NCI-H510A treated with DMSO at 0.1 percent for 48 hours (cell line): ENCODE measurements around the gene PNMA8B.
"Not testable (repeated sequence)": the region's sequence is repeated elsewhere in the genome, so short reads cannot be mapped to it uniquely, and the experiment has no call there.

Experiments
- DNase-seq: peaks from one replicate; lab custom pipeline; 2025; lab: John Stamatoyannopoulos, UW

PNMA8B gene, protein sequence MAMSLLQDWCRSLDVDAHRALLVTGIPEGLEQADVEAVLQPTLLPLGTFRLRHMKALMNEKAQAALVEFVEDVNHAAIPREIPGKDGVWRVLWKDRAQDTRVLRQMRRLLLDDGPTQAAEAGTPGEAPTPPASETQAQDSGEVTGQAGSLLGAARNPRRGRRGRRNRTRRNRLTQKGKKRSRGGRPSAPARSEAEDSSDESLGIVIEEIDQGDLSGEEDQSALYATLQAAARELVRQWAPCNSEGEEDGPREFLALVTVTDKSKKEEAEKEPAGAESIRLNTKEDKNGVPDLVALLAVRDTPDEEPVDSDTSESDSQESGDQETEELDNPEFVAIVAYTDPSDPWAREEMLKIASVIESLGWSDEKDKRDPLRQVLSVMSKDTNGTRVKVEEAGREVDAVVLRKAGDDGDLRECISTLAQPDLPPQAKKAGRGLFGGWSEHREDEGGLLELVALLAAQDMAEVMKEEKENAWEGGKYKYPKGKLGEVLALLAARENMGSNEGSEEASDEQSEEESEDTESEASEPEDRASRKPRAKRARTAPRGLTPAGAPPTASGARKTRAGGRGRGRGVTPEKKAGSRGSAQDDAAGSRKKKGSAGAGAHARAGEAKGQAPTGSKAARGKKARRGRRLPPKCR

DNA sequence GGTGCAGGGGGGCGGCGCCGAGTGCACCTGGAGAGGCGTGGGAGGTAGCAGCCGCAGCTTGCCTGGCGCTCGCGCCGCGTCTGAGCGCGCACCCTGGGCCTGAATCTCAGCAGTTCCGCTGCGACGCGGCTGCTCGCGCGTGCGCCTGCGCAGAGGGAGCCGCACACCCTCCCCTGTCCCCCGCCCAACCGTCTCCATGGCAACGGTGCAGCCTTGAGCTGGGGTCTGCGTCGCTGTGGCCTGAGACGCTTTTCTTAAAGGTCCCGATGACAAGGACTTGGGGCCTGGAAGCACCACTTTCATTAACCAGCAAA is at the start of gene PNMA8B:
Gene PNMA8B, minus strand, starts transcription at position 82 of the 314 bp plus-strand sequence. CDS start 402 bp downstream, outside the sequence.
- peak; percentile 86 for DNase-seq

DNA sequence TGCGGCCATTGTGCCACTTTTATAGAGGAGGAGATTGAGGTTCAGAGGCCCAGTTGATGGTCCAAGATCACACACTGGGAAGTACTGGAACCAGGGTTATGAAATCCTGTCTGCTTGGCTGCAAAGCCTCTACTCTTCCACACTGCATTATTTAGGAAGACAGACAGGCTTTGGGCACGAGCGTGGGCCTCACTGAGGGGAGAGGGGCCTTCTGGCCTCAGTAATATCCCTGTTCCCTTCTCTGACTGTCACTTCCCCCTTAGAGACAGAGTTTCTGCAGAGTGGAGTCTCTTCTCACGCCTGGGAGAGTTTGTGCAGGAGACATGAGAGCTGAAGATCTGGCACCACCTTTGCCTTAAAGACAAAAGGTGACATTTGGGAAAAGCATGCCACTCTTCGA is 49.0 kb upstream of the PNMA8B start:
- DNase-seq, result no peak

DNA sequence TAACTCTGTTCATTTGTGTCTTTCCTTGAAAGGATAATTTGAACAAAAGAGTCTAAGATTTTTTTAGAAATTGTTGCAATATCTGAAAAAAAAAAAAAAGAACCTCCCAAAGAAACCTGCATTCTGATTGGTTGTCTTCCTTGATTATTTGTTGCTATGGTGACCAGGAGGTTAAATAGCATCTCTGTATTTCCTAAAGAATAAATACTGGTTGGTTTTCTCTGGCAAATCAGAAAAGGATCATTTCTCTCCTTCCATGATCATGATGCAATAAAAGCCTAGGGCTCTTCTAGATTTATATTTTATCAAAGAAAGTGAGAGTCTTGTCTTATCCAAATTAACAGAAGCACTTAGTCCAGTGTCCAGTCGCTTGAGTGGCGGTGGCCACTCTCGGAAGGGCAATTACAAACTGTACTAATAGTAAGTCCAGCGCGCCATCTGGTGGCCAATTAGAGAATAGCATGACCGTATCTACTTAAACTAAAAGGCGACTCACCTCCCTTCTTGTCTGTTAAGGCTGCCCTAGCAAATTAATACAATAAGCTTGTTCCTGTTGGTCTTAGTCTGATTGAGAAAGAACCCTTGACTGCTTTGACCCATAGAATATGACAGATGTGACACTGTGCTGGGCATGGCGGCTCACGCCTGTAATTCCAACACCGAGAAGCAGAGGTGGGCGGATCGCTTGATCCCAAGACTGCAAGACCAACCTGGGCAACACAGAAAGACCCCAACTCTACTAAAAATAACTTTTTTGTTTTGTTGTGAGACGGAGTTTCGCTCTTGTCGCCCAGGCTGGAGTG is 47.0 kb upstream of the PNMA8B start:
- peak; percentile 88 for DNase-seq

DNA sequence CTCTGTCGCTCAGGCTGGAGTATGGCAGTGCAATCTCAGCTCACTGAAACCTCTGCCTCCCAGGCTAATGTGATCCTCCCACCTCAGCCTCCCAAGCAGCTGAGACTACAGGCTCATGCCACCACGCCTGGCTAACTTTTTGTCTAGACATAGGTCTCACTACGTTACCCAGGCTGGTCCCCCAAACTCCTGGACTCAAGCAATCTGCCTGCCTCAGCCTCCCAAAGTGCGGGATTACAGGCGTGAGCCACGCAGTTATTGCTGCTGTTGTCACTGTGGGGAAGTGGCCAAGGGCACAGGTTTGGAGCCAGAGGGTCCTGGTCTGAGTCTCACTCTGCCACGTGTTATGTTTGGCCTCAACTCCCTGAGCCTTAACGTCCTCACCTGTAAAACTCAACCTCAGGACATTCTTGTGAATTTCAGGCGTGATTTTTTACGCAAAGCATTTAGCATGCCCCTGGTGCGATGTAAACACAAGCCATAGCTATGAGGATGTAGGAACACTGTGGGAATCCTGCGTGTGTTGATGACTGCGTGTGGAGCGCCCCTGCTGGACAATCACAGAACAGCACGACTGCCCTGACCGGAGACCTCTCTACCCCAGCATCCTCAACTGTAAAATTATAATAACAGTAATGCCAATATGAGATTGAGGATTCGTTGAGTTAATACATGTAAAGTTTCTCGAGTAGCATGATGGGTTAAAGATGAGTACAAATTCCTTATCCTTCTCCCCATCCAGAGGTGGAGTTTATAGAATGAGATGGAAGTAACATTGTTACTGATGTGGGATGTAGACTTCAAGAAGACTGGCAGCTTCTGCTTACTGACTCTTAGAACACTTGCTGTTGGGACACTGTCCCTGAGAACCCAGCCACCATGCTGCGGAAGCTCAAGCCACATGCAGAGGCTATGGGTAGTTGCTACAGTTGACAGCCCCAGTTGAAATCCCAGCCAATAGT is 41.8 kb upstream of the PNMA8B start:
- peak; percentile 16 for DNase-seq

DNA sequence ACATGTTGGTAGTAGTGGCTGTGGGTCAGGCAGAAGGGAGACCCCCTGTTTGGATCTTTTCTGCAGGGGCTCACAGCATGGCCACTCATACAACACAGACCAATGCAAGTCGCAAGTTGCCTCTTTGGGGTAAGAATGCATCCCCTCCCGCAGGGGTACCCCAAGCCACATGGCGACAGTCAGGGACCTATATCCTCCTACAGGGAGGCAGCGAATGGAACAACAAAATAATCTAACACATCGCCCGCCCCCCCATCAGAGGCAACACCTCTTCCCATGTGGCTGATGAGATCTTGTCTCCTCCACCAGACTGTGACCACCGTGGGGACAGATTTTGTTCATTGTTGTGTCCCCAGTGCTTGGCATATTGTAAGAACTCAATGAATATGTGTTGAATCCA is 40.7 kb upstream of the PNMA8B start:
- DNase-seq, result no peak

DNA sequence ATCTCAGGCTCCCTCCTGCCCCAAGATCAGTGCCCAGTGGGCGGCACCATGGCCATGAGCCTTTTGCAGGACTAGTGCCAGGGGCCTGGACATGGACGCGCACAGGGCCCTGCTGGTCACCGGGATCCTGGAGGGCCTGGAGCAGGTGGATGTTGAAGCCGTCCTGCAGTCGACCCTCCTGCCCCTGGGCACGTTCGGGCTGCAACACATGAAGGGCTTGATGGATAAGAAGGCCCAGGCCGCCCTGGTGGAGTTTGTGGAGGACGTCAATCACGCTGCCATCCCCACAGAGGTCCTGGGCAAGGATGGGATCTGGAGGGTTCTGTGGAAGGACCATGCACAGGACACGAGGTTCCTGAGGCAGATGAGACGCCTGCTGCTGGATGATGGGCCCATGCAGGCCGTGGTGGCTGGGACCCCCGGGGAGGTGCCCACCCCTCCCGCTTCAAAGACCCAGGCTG is 38.0 kb upstream of the PNMA8B start:
- no peak for DNase-seq

DNA sequence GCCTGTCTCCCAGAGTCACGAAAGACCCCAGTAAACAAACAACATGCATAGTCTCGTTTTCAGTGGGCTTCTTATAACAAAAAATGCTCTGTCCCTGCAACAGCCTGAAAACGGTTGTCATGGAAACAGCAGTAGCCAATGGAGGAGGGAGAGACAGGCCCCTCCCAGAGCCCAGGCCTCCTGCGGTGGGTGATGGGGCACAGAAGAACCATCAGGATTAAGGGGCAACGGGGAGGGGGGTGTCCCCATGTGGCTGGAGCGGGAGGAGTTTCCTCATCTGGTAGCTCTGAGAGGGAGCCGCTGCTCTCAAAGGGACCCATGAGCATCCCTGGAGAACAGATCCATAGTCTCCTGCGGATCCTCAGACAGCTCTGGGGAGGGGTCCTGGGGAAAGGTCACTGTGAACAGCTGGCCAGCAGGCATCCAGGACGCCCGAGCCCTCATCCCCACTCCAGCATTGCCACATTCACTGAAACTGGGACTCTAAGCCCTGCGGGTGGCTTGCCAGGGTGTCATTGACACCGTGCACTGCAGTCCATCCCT is 37.5 kb upstream of the PNMA8B start:
- DNase-seq, result no peak

DNA sequence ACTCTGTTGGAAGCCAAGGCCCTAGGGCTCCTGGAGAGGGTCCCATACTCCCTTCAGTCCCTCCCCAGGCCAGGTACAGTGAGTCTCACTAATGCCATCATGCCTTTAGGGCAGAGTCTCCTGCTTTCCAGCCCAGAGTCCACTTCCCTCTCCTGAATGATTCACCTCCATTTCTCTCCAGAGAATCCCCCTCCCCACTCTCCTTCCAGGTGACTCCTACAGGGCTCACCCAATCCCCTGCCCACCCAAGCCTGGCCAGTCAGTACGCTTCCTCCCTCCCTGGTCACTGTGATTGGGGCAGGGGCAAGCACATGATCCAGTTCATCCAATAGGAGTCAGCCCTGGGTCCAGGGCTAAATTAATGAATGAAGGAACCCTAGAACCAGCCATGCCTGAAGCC is 35.0 kb upstream of the PNMA8B start:
- DNase-seq, result no peak

DNA sequence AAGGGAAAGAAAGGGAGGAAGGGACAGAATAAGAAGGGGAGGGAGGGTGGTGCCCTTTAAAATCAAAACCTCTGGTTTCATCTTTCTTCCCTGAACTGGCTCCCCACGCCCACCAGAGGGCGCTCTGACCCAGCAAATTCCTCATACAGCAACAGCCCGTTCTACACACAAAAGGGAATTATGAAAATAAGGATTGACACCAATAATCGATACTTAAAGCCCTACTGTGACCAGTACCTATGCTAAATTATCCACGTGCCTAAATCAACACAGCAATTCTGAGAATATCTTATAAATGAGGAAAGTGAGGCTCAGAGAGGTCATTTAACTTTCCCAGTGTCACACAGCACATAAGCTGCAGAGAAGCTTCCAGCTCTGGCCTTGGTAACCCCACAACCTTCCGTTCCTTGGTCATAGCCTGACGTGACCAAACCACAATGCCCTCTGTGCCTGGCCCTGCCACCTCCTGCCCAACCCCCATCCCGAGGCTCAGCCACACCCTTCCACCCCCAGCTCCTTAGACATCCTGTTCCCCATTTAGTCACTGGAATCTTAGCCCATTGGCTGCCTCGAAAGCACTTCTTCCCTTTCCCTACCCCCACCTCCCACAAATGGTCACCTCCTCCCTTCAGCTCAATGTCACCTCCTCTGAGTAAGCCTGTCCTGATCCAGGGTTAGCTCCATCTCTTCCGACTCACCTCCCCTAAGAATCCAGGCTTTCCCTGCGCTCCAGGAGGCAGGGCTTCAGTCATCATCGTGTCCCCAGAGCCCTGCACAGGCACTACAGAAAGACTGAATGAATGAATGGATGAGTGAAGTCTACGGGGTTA is 34.2 kb upstream of the PNMA8B start:
- DNase-seq, result peak; percentile 60

DNA sequence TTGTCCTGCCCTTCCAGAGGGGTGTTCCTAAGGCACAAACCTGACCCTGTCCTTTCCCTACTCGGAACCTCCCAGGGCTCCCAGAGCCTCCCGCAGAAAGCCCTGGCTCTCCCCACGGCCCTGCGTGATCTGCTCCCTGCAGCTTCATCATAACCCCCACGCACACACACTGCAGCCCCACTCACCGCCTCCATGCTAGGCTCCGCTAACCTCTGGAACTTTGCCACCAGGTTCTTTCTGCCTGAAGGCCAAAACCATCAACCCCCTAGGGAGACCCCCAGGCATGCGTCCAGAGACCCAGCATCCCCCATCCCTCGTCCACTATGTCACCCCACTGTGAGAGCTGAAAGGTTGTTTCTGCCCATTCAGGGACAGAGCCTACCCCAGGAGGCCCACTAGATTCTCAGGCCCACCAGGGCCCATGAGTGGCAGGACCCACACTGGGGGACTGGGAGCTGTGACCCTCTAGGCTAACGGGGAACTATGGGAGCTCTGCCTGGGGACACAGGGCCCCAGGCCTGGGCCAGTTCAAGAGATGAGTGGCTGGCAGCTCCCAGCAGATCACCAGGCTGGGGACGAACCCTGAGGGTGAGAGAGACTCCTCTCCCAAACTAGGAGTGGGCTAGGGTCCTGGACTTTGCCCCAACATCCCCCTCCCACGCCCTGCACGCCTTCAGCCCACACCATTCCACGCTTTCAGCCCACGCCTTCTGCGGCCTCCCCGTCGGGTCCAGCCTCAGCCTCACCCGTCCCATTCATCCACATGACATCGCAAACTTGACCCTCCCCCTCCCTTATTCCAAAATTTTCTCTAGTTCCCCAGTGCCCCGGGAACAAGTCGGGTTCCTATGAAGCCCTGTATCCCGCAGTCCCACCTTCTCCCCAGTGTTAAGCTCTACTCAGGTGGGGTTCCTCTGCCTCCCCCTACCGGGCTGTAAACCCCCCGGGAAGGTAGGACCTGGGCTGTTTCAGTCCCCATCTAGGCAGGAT is 33.2 kb upstream of the PNMA8B start:
- no peak for DNase-seq

DNA sequence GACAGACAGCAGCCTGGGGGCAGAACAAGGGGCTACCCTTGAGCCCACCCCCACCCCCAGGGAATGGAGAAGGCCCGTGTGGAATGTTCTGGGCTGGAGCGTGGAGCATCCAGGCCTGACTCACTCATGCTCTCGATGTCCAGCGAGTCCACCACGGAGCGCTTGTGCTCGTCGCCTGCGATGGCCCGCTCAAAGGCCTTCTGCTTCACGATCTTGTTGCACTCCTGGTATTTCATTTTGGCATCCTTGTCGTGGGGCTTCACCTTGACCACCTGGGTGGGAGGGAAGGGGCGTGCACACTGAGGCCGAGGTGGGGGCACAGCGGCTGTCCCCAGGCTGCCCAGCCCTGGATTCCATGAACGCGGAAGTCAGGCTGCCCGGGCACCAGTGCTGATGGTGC is 31.1 kb upstream of the PNMA8B start:
- not testable (repeated sequence) for DNase-seq

DNA sequence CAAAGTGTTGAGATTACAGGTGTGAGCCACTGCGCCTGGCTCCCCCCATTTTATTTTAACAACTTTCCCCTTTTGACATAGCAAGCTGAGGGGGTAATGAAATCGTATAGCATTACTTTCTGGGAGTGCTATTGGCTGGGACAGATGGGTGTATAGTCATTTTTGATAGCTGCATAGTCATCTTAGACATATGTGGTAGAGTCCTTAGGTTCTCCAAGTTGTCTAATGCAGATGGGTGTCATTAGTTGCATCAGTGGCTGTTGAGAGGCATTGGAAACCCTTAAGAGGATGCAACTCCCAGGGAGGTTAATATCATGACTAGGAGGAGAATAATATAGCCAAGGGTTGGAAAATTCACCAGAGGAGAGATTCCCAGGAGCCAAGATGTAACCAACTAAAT is 28.6 kb upstream of the PNMA8B start:
- DNase-seq, result no peak

DNA sequence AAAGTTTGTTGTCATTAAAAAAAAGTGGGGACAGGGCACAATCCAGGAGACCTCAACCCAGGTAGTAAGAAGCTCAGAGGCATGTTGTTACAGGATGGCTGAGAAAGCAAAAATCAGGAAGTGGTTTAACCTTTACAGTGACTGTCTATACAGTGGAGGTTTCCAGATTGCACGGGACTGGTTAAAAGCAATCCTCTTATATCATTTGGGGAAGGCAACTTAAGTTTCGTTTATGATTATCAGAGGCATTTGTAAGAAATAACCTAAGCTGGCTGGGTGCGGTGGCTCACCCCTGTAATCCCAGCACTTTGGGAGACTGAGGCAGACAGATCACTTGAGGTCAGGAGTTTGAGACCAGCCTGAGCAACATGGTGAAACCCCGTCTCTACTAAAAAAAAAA is 27.3 kb upstream of the PNMA8B start:
- DNase-seq, result not testable (repeated sequence)

DNA sequence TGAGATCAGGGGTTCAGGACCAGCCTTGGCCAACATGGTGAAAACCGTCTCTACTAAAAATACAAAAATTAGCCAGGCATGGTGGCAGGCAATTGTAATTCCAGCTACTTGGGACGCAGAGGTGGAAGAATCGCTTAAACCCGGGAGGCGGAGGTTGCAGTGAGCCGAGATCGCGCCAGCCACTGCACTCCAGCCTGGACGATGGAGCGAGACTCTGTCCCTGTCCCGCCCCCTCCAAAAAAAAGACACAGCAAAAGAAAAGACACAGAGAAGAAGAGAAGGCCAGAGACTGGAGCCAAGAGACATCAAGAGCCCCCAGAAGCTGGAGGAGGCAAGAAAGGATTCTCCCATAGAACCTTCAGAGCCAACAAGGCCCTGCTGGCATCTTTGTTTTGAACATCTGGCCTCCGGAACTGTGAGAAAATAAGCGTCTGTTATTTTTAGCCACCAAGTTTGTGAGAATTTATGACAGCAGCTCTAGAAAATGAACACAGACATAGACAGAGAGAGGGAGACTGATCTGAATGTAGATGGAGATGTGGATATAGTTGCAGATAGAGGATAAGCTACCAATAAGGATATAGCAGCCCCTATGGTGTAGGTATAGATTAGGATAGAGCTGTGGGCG is 25.7 kb upstream of the PNMA8B start:
- DNase-seq, result no peak

DNA sequence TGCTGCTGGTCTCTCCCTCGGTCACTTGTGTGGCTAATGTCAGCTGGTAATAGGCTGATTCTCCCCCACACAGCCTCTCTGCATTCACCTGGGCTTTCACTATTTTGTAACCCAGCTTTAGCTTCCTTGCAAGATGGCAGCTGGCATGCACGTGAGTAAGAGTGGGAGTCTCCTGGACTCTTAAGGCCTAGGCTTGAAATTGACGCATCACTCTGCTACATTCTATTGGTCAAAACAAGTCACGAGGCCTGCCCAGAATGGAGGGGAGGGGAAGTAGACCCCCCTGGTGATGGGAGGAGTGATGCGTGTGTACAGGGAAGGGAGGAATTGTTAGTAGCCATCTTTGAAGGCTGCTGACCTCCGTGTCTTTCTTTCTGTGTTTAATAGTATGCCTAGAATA is 24.9 kb upstream of the PNMA8B start:
- DNase-seq, result no peak

DNA sequence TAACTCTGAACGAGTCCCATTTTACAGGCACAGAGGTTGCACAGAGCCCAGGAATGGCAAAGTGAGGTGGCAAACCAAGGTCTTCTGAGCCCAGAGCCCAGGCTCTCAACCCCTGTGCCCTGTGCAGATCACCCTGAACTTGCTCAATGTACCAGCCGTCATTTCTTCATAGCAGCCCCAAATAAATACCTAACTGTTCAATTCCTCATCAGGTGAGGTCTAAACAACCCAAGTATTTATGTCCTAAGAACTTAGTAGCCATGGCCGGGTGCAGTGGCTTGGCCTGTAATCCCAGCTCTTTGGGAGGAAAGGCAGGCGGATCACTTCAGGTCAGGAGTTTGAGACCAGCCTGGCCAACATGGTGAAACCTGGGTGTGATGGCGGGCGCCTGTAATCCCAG is 21.8 kb upstream of the PNMA8B start:
- DNase-seq, result no peak

DNA sequence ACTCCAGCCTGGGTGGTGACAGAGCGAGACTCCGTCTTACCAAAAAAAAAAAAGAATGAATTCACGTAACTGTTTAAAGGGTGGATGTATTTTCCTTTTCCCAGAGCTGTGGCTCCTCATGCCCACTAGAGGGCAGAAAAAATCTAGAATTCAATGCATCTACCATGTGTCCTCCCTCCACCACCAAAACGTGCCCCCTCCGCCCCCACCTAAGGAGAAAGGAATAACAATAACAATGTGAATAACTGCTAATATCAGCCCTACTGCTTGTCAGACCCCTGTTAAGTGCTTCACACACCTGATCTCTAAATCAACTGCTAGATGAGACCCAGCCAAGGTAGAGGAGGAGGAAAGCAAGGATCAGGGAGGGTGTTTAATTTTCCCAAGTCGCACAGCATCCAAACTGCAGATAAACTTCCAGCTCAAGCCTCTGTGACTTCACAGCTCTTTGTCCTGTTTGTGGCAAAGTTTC is 20.2 kb upstream of the PNMA8B start:
- peak; percentile 14 for DNase-seq

DNA sequence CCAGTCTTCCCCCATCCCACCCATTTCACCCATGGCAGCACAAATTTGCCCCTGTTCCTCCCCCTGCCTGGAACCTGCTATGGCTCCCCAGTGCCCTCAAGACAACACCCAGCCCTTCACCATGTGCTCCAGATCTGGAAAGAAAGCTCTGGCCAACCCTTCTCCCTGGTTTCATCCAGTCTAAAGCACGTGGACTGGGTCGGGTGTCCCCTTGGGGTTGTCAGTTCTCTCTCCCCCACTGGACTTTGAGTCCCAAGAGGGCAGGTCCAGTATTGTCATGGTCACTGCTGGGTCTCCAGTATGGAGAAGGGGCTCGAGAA is 19.6 kb upstream of the PNMA8B start:
- DNase-seq, result no peak
